ENCODE measurements around the gene TMC7. TPM values are rescaled to one million over a fixed set of nuclear protein-coding genes. Genes with fewer than 3 reads are reported as not detected.
"Not testable (repeated sequence)": the region's sequence is repeated elsewhere in the genome, so short reads cannot be mapped to it uniquely, and the experiment has no call there.

TMC7 gene
- total RNA-seq, 1 donor from 2014 or later = 1.1 TPM

DNA sequence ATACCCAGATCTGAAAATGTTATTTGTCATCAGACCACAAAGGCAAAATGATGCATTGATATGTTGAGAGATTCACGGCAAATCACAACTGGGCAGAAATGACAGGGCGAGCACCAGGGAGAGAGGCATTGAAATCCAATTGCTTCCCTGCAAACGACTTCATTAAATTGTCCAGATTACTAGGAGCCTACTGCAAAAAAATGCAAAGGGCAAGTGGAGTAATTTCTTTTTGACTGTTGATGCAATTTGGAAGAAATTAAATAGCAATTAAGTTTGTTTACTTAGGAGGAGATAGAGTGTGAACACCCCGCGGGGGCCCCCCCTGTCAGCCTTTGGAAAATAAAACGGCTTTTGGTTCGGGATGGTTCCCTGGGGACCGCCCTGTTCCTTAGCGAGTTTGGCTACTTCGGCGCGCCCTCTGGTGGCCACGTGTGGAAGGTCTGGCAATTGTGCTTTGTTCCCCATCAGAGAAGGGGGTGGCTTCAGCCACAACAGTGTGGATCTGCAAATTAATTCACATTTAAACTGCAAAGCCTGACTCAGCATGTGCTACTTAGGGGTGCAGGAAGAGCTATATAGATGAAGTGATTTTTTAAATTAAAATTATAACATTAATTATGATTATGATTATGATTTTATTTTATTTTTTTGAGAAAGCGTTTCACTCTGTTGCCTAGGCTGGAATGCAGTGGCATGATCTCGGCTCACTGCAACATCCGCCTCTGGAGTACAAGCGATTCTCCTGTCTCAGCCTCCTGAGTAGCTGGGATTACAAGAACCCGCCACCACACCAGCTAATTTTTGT lies 14.5 kb upstream of the TMC7 start:
- DNase-seq = peak; percentile 92
- ATAC-seq = peak; percentile 95
- intact Hi-C loops (cut with micrococcal nuclease) = no loop called here

- DNase-seq (no peak), ATAC-seq (no peak)
- intact Hi-C loops (cut with micrococcal nuclease) = no loop called here
Measured at GRCh38 chr16:18969855-18970240, 13.9 kb upstream of the TMC7 start.

GRCh38 chr16:18975109-18975508 lies 8.6 kb upstream of the TMC7 start:
- DNase-seq (no peak), ATAC-seq (no peak)
- intact Hi-C loops (cut with micrococcal nuclease) = no loop called here

GRCh38 chr16:18979936-18980335 lies 3.8 kb upstream of the TMC7 start:
- no peak for ATAC-seq
- intact Hi-C loops (cut with micrococcal nuclease) = no loop called here
- DNase-seq = no peak

DNA sequence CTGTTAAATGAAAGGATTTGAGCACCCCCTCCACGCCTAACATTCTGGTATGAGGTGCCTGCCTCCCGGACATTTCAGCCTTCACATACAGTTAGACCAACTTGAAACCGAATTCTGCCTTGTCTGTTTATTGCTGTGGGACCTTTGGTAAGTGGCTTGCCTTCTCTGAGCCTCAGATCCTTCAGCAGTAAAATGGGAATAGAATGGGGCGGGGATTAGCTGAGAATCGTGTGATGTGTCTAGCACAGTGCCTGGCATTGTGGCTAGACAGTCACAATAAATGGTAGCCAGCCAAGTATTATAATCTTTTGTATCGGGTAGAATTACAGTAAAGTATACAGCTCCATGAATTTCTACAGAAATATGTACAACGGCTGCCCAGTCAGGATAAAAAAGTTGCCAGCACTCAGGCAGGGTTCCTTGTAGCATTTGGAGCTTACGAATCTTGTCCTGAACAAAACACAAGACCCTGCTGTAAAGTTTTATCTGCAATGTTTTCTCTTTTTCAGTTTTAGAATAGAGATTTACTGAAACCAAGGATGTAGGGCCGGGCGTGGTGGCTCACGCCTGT lies 786 bp downstream of the TMC7 start:
- ATAC-seq (no peak), DNase-seq (no peak)
- intact Hi-C loops (cut with micrococcal nuclease) = no loop called here

GRCh38 chr16:18985256-18985655 lies 1.5 kb downstream of the TMC7 start:
- intact Hi-C loops (cut with micrococcal nuclease); ATAC-seq; DNase-seq: not testable (repeated sequence)

GRCh38 chr16:18991731-18992130 lies 8.0 kb downstream of the TMC7 start:
- intact Hi-C loops (cut with micrococcal nuclease); DNase-seq; ATAC-seq: not testable (repeated sequence)

- intact Hi-C loops (cut with micrococcal nuclease); DNase-seq; ATAC-seq: not testable (repeated sequence)
Measured at GRCh38 chr16:18993531-18993930, 9.8 kb downstream of the TMC7 start.

- ATAC-seq; intact Hi-C loops (cut with micrococcal nuclease): not testable (repeated sequence)
Measured at GRCh38 chr16:18994181-18994580, 10.4 kb downstream of the TMC7 start.

DNA sequence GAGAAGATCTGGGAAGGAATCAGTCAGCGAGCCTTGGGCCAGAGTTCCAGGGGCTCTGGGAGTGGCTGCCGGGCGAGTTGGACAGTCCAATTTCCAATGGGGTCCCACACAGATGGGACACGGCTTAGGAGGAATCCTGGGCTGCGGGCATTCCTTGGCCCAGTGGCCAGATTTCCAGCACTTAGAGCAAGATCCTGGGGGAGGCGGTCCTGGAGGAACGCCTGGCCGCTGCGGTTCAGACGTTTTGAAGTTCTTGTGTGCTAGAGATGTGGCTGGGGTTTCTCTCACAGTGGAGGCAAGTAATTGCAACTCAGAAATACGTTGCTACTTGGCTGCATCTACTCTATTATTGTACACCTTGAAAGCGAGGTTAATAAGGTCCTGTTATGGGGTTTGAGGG lies 11.7 kb downstream of the TMC7 start:
- intact Hi-C loops (cut with micrococcal nuclease); DNase-seq; ATAC-seq: not testable (repeated sequence)

More at GRCh38 chr16:18994181-18994580, 10.4 kb downstream of the TMC7 start:
- not testable (repeated sequence) for DNase-seq

DNA sequence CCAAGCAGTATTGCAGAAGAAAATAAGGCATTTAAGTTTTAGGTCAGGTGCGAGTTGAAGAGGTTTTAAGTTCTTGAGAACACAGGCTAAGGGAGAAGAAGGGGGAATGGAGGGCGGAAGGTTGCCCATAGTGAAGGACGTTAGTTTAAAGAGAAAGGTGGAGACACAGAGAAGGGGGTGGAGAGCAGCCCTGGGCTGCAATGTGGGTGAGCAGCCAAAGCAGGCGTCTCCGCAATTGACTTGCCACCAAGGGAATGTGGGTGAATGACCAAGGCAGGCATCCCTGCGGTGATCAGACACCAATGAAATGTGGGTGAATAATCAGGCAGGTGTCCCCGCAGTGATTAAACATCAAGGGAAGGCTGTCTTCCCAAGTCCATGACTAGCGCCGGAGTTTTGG lies 12.8 kb downstream of the TMC7 start:
- ATAC-seq; intact Hi-C loops (cut with micrococcal nuclease); DNase-seq: not testable (repeated sequence)

DNA sequence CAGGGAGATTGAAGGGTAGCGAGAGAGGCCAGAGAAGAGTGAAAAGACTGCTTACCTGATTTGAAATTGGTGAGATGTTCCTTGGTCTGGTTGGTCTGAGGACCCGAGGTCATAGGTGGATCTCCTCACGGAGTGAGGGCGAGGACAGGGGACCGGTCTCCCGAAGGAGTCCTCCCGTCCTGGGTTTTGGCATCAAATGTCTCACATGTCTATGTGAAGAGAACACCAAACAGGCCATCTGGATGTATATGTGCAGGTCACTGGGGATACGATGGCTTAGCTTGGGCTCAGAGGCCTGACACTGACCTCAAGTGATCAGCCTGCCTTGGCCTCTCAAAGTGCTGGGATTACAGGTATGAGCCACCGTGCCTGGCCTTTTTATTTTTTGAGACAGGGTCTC lies 13.3 kb downstream of the TMC7 start:
- ATAC-seq; DNase-seq; intact Hi-C loops (cut with micrococcal nuclease): not testable (repeated sequence)

DNA sequence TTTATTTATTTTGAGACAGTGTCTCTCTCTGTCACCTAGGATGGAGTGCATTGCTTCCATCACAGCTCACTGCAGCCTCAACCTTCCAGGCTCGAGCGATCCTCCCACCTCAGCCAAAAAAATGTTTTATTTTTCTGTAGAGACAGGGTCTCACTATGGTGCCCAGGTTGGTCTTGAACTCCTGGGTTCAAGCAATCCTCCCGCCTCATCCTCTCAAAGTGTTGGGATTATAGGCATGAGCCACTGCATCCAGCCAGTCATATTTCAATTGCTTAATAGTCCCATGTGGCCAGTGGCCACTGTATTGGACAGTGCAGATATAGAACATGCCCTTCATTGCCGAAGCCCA lies 15.3 kb downstream of the TMC7 start:
- DNase-seq (no peak), ATAC-seq (no peak)
- intact Hi-C loops (cut with micrococcal nuclease) = no loop called here

GRCh38 chr16:19001788-19002187 lies 18.1 kb downstream of the TMC7 start:
- intact Hi-C loops (cut with micrococcal nuclease) = no loop called here

DNA sequence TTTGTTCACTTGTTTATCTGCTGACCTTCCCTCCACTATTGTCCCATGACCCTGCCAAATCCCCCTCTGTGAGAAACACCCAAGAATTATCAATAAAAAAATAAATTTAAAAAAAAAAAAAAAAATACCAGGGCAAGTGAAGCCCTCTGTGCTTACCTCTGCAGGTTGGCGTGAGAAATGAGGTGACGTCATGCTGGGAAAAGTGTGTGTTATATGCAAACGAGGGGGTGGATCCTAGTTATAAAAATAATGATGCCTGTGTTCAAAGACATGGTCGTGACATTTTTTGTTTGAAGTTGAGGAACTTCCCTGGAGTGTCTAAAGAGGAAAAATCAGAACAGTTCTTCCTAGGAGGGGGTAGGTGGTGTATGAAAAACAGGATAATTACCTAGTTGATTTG lies 20.2 kb downstream of the TMC7 start:
- DNase-seq = no peak
- ATAC-seq = no peak
- intact Hi-C loops (cut with micrococcal nuclease) = no loop called here

More at GRCh38 chr16:19001788-19002187, 18.1 kb downstream of the TMC7 start:
- ATAC-seq = no peak
- DNase-seq = no peak

GRCh38 chr16:19005561-19006445 lies 22.1 kb downstream of the TMC7 start:
- intact Hi-C loops (cut with micrococcal nuclease) = no loop called here
- ATAC-seq = peak; percentile 41
- DNase-seq = peak; percentile 47

- ATAC-seq (no peak), DNase-seq (no peak)
- intact Hi-C loops (cut with micrococcal nuclease) = no loop called here
Measured at GRCh38 chr16:19006446-19007315, 22.9 kb downstream of the TMC7 start.

DNA sequence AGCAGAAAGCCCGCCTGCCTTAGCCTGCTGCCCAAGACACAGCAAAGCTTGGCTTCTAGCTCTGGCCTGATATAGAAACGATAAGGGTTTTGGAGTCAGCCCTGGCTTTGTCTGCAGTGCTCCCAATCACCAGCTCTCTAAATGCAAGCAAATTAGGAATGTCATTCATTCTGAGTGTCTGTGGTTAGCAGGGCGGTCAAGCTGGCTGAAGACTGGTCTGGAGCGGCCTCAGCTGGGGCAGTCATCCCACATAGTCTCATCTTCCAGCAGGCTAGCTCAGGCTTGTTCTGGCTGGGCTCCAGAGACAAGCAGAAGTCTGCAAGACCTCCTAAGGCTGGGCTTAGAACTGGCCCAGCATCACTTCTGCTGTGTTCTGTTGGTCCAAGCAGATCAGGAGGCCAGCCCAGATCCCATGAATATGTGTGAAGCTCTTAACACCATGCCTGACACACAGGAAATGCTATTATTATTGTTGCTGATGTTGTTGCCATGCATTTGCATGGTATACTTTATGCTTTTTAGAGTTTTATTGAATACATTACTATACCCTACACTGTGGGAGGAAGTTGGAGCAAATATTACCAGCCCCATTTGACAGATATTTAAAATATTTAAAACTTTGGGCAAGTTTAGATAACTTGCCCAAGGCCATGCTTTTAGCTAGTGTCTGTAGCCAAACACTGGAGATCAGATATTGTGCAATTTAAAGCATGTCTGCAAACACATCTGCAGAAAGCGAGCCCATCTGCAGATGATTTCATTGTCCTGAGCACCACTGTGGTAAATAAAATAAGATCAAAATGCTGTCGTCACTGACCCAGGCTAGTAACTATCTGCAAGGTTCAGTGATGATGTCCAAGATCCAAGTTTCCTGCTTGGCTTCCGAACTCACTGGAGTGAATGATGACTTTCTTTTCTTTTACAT lies 24.8 kb downstream of the TMC7 start:
- no peak for DNase-seq
- intact Hi-C loops (cut with micrococcal nuclease) = no loop called here
- ATAC-seq = no peak
